SK-N-SH treated with all-trans-retinoic acid at 6 μM for 48 hours (cell line): ENCODE data around the gene ZNF334.

ENCODE experiments used
- RARB ChIP-seq: fragments of 250-450 bp; sonication (Bioruptor Pico); IDR thresholded peaks from 2 replicates; pipeline ENCODE4 v1.8.0; 2021; ENCODE audit warnings: mild to moderate bottlenecking, moderate library complexity
- ZNF565 ChIP-seq: fragments of 450-650 bp; formaldehyde crosslinking; conservative IDR thresholded peaks from 2 replicates; pipeline ENCODE4 v1.5.0; 2020; ENCODE audit warnings: low read depth, mild to moderate bottlenecking, moderate library complexity

DNA sequence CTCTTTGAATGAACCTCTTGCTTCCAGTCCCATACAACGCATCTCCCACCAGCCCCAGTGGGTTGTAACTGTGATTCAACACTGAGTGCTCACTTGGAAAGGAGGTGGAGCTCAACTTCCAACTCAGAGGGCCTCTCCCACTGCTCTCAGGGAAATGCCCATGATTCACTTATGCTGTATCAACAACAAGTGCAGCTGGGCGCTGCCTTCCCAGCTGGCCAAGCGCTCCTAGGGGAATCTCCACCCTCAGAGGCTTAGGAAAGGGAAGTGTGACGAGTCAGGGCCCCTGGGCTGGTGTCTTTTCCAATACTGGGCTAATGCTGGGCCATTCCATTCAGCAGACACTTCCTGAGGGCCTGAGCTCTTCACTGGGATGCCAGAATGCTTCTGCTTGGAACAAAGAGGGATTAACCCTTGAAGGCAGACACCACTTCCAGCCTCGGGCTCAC, 45.2 kb upstream of the ZNF334 start:
- TF ChIP-seq RARB (CRISPR knock-in tag) (no peak), ZNF565 (CRISPR knock-in tag) (no peak)
